SU-DHL-6 (cell line): ENCODE measurements around the gene PBX2.

Experiments
- H2AFZ ChIP-seq: fragments of 200-600 bp; sonication (generic); 2 replicates; pipeline ENCODE4 v1.6.1; 2014; ENCODE audit warnings: low read depth, mild to moderate bottlenecking, moderate library complexity, mixed read lengths, antibody characterized with exemption, low read length; ENCODE audit not compliant: severe bottlenecking
- H3F3A ChIP-seq: fragments of 200-600 bp; shearing (Covaris generic); 2 replicates; pipeline ENCODE4 v1.6.0; 2016; ENCODE audit warnings: antibody characterized with exemption, mild to moderate bottlenecking; ENCODE audit not compliant: insufficient read depth
- H3K27ac ChIP-seq: fragments of 200-600 bp; sonication (generic); 2 replicates; pipeline ENCODE4 v1.5.1; 2016; ENCODE audit warnings: low read depth, mild to moderate bottlenecking, low read length, moderate library complexity, mixed read lengths
- H3K27me3 ChIP-seq: fragments of 200-600 bp; sonication (generic), shearing (Covaris generic); 2 replicates; pipeline ENCODE4 v1.6.0; 2014; ENCODE audit warnings: mild to moderate bottlenecking, low read length
- H3K36me3 ChIP-seq: fragments of 200-600 bp; sonication (generic); 2 replicates; pipeline ENCODE4 v1.6.1; 2014; ENCODE audit warnings: mild to moderate bottlenecking, low read length, mixed read lengths
- H3K4me2 ChIP-seq: fragments of 300-600, 200-600 bp; shearing (Covaris generic), sonication (generic); 2 replicates; pipeline ENCODE4 v1.6.0; 2014; ENCODE audit warnings: low read length, low read depth, mild to moderate bottlenecking; ENCODE audit not compliant: poor library complexity, severe bottlenecking
- H3K4me3 ChIP-seq: fragments of 200-600 bp; sonication (generic); 2 replicates; pipeline ENCODE4 v1.5.1; 2014; ENCODE audit warnings: antibody characterized with exemption, low read length, mild to moderate bottlenecking, mixed read lengths; ENCODE audit not compliant: insufficient read depth, poor library complexity, severe bottlenecking
- H3K79me2 ChIP-seq: fragments of 200-600 bp; sonication (generic); 2 replicates; pipeline ENCODE4 v1.6.1; 2014; ENCODE audit warnings: mild to moderate bottlenecking, low read length, moderate library complexity; ENCODE audit not compliant: insufficient read depth
- H3K9ac ChIP-seq: fragments of 200-600 bp; sonication (generic); 2 replicates; pipeline ENCODE4 v1.7.0; 2014; ENCODE audit warnings: mild to moderate bottlenecking, low read length
- H3K9me2 ChIP-seq: fragments of 200-600 bp; sonication (generic); replicated peaks from 2 replicates; pipeline ENCODE4 v1.6.1; 2014; ENCODE audit warnings: low read length; ENCODE audit not compliant: insufficient read depth
- H3K9me3 ChIP-seq: fragments of 200-600 bp; sonication (generic); 2 replicates; pipeline ENCODE4 v1.6.1; 2014; ENCODE audit warnings: low read length, mixed read lengths; ENCODE audit not compliant: insufficient read depth
- H4K20me1 ChIP-seq: fragments of 200-600 bp; sonication (generic); 2 replicates; pipeline ENCODE4 v1.6.1; 2014; ENCODE audit warnings: low read depth, mild to moderate bottlenecking, antibody characterized with exemption, low read length, moderate library complexity, mixed read lengths
- CTCF ChIP-seq: fragments of 200-600 bp; sonication (generic); IDR thresholded peaks from one replicate; pipeline ENCODE4 v1.5.1; 2017; ENCODE audit warnings: antibody characterized with exemption, mild to moderate bottlenecking, low read length, moderate library complexity; ENCODE audit not compliant: insufficient read depth, poor library complexity, severe bottlenecking
- EZH2phosphoT487 ChIP-seq: fragments of 200-600 bp; sonication (generic), shearing (Covaris generic); conservative IDR thresholded peaks from 2 replicates; pipeline ENCODE4 v1.6.1; 2018; ENCODE audit warnings: mild to moderate bottlenecking, antibody characterized with exemption, low read length, moderate library complexity, mixed read lengths

PBX2 gene

GRCh38 chr6:32216998-32217397, 27.0 kb upstream of the PBX2 start:
- Histone ChIP-seq H3F3A (no peaks in the 10 kb centered on the region), H3K27ac (no peak overlapping the region), H3K79me2 (no peaks in the 10 kb centered on the region), H3K9me2 (no peaks in the 10 kb centered on the region), H3K4me3 (no peak overlapping the region), H3K4me2 (no peak overlapping the region), H2AFZ (no peak overlapping the region), H3K27me3 (no peaks in the 10 kb centered on the region), H3K9ac (no peak overlapping the region), H4K20me1 (no peaks in the 10 kb centered on the region), H3K9me3 (no peaks in the 10 kb centered on the region), H3K36me3 (no peaks in the 10 kb centered on the region)
- TF ChIP-seq EZH2phosphoT487 (no peak), CTCF (no peak)

GRCh38 chr6:32216285-32216684, 26.3 kb upstream of the PBX2 start:
- no peak overlapping the region for H3K4me2 ChIP-seq
- H3K27me3 ChIP-seq, result no peaks in the 10 kb centered on the region
- no peaks in the 10 kb centered on the region for H3K36me3 ChIP-seq
- H3K79me2 ChIP-seq, result no peaks in the 10 kb centered on the region
- H3K9me3 ChIP-seq, result no peaks in the 10 kb centered on the region
- TF ChIP-seq CTCF (no peak), EZH2phosphoT487 (no peak)
- no peaks in the 10 kb centered on the region for H3K9me2 ChIP-seq
- no peaks in the 10 kb centered on the region for H4K20me1 ChIP-seq
- no peak overlapping the region for H3K9ac ChIP-seq
- H2AFZ ChIP-seq, result no peak overlapping the region
- H3F3A ChIP-seq, result no peaks in the 10 kb centered on the region
- H3K4me3 ChIP-seq, result no peak overlapping the region
- no peak overlapping the region for H3K27ac ChIP-seq

GRCh38 chr6:32215617-32216016, 25.6 kb upstream of the PBX2 start:
- Histone ChIP-seq H3K4me2 (no peak overlapping the region), H3K27ac (no peak overlapping the region), H3K79me2 (no peaks in the 10 kb centered on the region), H3K9me2 (no peaks in the 10 kb centered on the region), H2AFZ (no peak overlapping the region), H3F3A (no peaks in the 10 kb centered on the region), H3K4me3 (no peak overlapping the region), H3K36me3 (no peaks in the 10 kb centered on the region), H4K20me1 (no peaks in the 10 kb centered on the region), H3K9ac (no peak overlapping the region), H3K27me3 (no peaks in the 10 kb centered on the region), H3K9me3 (no peaks in the 10 kb centered on the region)
- TF ChIP-seq EZH2phosphoT487 (no peak), CTCF (no peak)

GRCh38 chr6:32214126-32214525, 24.1 kb upstream of the PBX2 start:
- H3K79me2 ChIP-seq, result no peaks in the 10 kb centered on the region
- H3K9me2 ChIP-seq, result no peaks in the 10 kb centered on the region
- no peak for TF ChIP-seq EZH2phosphoT487
- TF ChIP-seq CTCF, result no peak
- H3K4me3 ChIP-seq, result no peak overlapping the region
- no peak overlapping the region for H3K9ac ChIP-seq
- H3F3A ChIP-seq, result no peaks in the 10 kb centered on the region
- no peak overlapping the region for H3K27ac ChIP-seq
- no peaks in the 10 kb centered on the region for H3K9me3 ChIP-seq
- no peaks in the 10 kb centered on the region for H4K20me1 ChIP-seq
- no peak overlapping the region for H2AFZ ChIP-seq
- H3K27me3 ChIP-seq, result no peaks in the 10 kb centered on the region
- no peak overlapping the region for H3K4me2 ChIP-seq
- H3K36me3 ChIP-seq, result no peaks in the 10 kb centered on the region
